Measurements from ENCODE around the gene MANEA.

DNA sequence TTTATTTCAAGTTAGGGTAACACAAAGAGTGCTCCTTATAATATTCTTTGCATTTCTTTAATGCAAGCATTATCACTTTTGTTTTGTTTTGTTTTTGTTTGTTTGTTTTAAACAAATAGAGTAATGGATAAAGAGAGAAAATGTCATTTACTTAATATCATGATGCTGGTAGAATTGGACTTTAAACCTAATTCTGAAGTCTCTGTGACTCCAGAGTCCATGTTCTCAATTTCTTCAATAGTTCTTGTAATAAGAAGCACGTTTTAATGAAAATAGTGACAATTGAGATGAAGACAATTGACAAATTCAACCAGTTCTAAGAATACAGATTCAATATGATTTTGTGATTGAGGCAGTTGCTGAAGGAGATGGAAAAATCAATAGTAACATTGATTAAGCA, 30.3 kb upstream of the MANEA start:
- TF ChIP-seq CTCF (IDR thresholded peaks at IDR 0.05) (no peak), POLR2A (IDR thresholded peaks at IDR 0.05) (no peak)
